GM12873 (cell line): ENCODE data around the gene DIAPH3.

ENCODE experiments used
- TF ChIP-seq, protein P1 (sequence below): IDR thresholded peaks from 2 replicates; pipeline ENCODE4 v1.5.1; 2012; ENCODE audit warnings: low read depth, mild to moderate bottlenecking, moderate library complexity, low read length, control low read depth; ENCODE audit not compliant: insufficient read depth; ENCODE audit errors: missing control alignments

Gene DIAPH3

DNA sequence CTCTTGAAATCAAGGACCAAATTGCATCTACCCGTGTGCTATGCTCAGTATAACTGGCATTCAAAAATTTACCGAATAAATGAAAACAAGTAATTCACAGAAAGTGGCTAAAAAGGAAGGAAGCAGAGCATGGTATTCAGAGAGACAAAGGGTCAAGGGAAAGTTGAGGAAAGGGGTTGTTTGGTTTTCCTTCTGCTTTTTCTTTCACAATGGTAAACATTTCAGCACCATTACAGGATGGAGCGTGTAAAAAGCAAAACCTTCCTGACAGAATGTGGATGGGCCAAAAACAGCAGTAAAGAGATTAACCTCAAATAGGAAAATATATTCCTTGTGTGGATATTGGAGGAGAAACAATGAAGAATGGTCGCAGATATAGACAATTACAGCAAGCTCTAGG is 14.8 kb downstream of the DIAPH3 start:
- TF ChIP-seq, protein P1, sequence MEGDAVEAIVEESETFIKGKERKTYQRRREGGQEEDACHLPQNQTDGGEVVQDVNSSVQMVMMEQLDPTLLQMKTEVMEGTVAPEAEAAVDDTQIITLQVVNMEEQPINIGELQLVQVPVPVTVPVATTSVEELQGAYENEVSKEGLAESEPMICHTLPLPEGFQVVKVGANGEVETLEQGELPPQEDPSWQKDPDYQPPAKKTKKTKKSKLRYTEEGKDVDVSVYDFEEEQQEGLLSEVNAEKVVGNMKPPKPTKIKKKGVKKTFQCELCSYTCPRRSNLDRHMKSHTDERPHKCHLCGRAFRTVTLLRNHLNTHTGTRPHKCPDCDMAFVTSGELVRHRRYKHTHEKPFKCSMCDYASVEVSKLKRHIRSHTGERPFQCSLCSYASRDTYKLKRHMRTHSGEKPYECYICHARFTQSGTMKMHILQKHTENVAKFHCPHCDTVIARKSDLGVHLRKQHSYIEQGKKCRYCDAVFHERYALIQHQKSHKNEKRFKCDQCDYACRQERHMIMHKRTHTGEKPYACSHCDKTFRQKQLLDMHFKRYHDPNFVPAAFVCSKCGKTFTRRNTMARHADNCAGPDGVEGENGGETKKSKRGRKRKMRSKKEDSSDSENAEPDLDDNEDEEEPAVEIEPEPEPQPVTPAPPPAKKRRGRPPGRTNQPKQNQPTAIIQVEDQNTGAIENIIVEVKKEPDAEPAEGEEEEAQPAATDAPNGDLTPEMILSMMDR: no peak

DNA sequence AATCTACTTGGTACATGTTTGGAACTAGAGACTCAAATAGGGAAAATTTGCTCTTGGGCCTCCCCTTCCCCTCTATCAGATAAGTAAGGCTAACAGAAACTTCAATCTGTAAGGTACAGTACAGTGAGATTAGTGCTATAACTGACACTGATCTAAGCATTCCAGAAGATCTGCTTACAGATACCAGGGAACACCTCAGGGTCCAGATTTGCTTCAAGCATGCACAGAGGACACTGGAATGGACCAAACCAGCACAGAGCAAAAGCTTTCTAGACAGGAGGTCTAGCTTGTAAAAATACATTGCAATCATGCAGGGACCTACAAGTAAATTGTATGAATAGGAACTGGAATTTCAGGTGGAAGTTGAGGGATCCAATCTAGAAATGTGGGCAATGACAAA is 16.4 kb downstream of the DIAPH3 start:
- TF ChIP-seq, protein P1: no peak

DNA sequence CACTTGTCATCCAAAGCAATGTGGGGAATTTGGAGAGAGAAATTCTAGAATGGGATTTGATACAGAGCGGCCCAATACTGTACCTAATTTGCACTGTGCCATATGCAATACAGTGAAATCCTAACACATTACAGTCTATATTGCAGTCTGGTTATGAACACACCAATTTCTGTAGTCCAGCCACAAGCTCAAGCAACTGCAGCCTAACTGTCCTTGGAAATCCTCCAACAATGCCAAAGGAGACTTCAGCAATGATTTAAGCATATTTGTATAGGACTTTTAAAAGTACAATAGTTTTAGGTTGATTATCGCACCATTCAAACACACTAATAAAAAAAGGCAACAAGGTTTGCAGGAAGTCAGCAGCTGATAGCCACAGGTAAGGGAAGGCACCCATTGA is 17.3 kb downstream of the DIAPH3 start:
- TF ChIP-seq, protein P1: no peak

DNA sequence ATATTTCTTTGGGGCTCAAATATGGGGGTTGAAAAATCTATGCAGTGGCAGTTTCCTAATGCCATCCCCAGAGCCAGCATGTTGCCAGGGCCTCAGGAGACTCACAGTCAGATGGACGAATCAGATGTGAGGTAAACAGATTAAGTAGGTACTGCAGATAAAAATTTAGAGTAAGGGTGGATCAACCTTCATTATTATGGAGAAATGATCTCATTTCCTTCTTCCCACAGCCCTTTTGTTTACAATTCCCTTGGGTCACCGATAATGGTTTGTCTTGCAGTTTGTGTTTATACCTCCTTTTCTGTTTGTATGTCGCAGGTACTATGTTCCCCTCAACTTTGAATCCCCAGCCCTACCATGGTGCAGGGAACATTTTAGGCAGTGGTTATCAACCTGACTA is 20.0 kb downstream of the DIAPH3 start:
- TF ChIP-seq, protein P1: no peak

DNA sequence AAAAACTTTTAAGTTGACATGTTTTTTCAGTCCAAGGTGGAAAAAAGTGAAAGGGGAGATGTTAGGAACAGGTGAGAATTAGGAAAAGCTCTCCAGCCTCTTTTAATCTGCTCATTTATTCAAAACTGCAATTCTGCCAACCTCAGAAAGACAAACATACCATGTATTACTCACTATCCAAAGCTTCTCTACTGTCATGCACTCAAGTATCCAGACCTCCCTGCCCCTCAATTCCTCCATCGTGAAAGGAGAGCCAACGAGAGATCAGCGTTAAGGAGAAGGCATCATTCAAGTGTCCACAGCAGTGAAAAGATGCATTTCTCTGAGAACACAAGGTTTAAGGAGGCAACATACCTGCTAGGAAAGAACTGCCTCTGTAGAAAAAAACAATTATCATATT is 24.5 kb downstream of the DIAPH3 start:
- TF ChIP-seq, protein P1: no peak

DNA sequence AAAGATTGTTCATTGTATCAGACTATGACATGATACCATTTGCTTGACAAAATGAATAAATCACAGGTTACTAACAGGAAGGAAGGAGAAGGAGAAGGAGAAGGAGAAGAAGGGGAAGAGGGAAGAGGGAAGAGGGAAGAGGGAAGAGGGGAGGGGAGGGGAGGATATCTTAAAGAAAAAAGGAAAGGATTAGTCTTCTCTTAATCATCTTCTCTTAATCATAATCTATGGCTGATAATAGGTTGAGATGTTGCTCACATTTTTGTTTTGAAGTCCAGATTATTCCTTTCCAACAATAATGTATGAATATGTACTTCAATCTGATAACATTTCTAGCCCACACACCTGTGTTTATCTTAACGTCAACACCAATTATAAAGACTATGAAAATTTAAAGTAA is 25.1 kb downstream of the DIAPH3 start:
- TF ChIP-seq, protein P1: no peak

DNA sequence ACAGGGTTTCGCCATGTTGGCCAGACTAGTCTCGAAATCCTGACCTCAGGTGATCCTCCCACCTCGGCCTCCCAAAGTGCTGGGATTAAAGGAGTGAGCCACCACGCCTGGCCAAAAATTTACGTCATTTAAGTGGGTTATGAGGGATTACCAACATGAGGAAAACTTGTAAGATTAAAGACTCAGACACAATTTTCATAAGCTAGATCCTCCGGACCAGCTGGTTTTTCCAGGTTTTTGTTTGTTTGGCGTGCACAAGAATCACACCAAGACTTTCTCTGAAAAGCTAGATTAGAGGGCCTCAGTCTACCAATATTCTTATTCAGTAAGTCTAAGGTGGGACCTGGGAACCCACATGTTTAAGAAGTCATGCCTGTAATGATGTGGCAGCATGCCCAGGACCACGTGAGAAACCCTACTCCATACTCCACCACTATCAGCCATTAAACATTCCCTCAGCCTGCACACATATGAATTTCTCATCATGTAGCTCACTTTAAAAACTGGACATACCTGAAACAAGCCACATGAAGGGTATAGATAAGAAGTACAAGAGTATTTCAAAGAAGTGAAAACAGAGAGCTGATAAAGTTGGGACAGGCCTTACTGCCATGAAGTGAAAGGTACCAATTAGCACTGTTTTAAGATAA is 25.7 kb downstream of the DIAPH3 start:
- TF ChIP-seq, protein P1: no peak

DNA sequence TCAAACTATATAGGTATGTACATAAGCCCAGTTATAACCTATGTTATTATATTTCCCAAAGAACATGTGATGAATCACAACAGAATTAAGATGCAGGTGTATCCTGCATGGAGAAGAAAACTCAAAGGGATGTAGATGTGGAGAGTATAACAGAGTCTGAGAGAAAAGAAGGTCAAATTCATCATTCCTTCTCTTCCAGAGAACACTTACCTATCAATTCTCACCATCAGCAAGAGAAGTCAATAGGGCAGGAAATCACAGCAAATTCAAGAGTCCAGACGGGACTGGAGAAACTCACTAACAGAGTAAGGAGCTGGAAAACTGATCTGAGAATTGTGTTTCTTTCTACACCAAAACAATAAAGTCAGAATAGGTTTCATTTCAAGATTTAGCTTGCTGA is 28.4 kb downstream of the DIAPH3 start:
- TF ChIP-seq, protein P1: no peak
